ENCODE measurements around the gene PKP1. TPM values are rescaled to one million over a fixed set of nuclear protein-coding genes. Genes with fewer than 3 reads are reported as not detected.
A peak's percentile ranks its signal among the peaks of the same experiment; 100 is the strongest.

The PKP1 gene
- total and polyA plus RNA-seq, 5 donors = 0.02 to 0.22 (median 0.03) TPM; not detected in 2

DNA sequence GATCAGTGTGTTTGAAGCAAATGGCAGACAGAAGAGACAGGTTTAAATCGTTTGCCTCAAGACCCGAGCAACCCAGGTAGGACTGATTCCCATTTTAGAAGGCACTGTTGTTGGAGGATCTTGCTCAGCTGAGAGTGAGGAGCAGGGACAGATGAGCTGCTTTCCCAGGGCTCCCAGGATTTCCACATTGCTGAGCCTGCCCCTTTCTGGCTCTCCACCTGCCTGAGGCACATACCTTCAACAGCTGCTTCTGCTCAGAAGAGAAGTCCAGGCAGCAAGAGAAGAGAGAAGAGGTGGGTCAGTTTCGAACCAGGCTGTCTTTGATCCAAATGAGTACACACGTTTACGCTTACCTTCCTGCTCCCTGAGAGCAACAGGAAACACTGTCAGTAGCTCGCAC is 88.5 kb downstream of the PKP1 start:
- H3K27me3 ChIP-seq (ENCODE audit: control insufficient read depth, insufficient read depth) = no peaks in the 10 kb centered on the region
- H3K27ac ChIP-seq (ENCODE audit: low read length) = peak overlapping the region; percentile 78

DNA sequence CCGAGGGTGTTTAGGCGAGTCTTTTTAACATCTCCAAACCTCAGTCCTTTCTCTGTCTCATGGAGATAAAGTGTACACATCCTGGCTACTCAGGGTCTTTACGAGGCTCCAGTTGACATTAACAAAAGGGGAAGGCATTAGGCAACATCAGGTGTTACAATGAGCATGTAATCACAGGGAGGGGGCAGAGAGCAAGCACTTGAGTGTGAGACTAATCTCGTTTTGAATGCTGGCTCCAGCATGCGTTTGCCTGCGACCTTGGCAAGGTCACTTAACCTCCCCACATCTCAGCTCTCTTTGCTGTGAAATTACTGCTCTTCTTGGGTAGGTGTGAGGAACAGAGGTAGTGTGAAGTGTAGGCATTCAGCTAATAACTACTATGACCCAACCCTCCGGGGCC is 91.1 kb downstream of the PKP1 start:
- ATAC-seq (peak; percentile 1 to 15), DNase-seq (peak in 1 of 3 donors; percentile 59)
- Histone ChIP-seq H3K4me3 (ENCODE audit: low read length) (peak overlapping the region; percentile 49), H3K4me1 (ENCODE audit: control insufficient read depth, insufficient read depth, low read length) (no peaks in the 10 kb centered on the region), H3K27me3 (ENCODE audit: control insufficient read depth, insufficient read depth) (no peaks in the 10 kb centered on the region), H3K27ac (ENCODE audit: low read length) (peak overlapping the region; percentile 95), H3K9me3 (ENCODE audit: control insufficient read depth, low read length) (no peaks in the 10 kb centered on the region)
- 33% methylated on average over 7 of the region's 7 CpGs for WGBS
- intact Hi-C loops (cut with DNase I) = no loop called here

More for the DNA sequence above, 88.5 kb downstream of the PKP1 start:
- H3K9me3 ChIP-seq (ENCODE audit: control insufficient read depth, low read length) = no peaks in the 10 kb centered on the region
- ATAC-seq (no peak), DNase-seq (no peak)
- 55% methylated on average over 6 of the region's 6 CpGs for WGBS
- H3K4me1 ChIP-seq (ENCODE audit: control insufficient read depth, insufficient read depth, low read length) = peaks cover 2% of the 10 kb centered on the region
- no peak overlapping the region for H3K4me3 ChIP-seq (ENCODE audit: low read length)
- intact Hi-C loops (cut with DNase I) = no loop called here

DNA sequence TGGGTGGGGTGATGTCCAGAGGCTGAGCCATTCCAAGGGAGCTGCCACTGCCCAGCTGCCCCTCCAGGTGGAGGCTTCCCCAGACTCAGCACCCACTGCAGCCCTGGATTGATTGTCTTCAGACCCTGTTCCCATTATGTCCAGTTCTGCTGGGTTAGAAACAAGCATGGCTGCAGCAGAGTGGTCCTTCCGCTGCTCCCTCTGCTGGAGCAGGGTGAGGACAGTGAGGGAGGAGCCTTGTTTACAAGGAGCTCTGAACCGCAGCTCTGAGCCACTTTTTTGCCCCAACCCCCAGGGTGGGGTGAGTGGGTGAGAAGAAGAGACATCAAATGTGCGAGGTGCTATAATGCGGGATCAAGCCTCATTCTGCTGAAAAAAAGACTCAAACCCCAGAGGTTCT is 91.9 kb downstream of the PKP1 start:
- H3K9me3 ChIP-seq (ENCODE audit: control insufficient read depth, low read length) = no peaks in the 10 kb centered on the region
- intact Hi-C loops (cut with DNase I) = no loop called here
- H3K27me3 ChIP-seq (ENCODE audit: control insufficient read depth, insufficient read depth) = no peaks in the 10 kb centered on the region
- peak overlapping the region; percentile 95 for H3K27ac ChIP-seq (ENCODE audit: low read length)
- DNase-seq = no peak
- no peaks in the 10 kb centered on the region for H3K4me1 ChIP-seq (ENCODE audit: control insufficient read depth, insufficient read depth, low read length)
- H3K4me3 ChIP-seq (ENCODE audit: low read length) = peak overlapping the region; percentile 49
- 49% methylated on average over 4 of the region's 4 CpGs for WGBS
- no peak for ATAC-seq

DNA sequence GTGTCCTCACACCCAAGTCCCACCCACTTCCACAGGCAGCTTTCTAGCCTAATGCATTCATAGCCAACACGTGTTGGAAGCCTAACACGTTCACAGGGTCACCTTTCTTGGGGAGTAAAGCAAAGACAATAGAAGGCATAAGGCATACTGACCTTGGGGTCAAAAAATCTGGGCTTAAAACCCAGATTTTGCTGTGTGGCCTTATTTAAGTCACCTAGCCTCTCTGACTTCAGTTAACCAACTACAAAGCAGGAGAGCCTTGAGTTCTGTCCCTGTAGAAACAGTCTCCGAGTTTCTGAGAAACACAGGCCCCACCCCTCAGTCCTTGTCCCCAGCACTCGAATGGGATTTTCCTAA is 92.8 kb downstream of the PKP1 start:
- WGBS = 34% methylated on average over 4 of the region's 4 CpGs
- ATAC-seq (no peak), DNase-seq (no peak)
- Histone ChIP-seq H3K4me3 (ENCODE audit: low read length) (peak overlapping the region; percentile 49), H3K27me3 (ENCODE audit: control insufficient read depth, insufficient read depth) (no peaks in the 10 kb centered on the region), H3K27ac (ENCODE audit: low read length) (peak overlapping the region; percentile 95), H3K9me3 (ENCODE audit: control insufficient read depth, low read length) (no peaks in the 10 kb centered on the region), H3K4me1 (ENCODE audit: control insufficient read depth, insufficient read depth, low read length) (no peaks in the 10 kb centered on the region)
- intact Hi-C loops (cut with DNase I) = no loop called here

DNA sequence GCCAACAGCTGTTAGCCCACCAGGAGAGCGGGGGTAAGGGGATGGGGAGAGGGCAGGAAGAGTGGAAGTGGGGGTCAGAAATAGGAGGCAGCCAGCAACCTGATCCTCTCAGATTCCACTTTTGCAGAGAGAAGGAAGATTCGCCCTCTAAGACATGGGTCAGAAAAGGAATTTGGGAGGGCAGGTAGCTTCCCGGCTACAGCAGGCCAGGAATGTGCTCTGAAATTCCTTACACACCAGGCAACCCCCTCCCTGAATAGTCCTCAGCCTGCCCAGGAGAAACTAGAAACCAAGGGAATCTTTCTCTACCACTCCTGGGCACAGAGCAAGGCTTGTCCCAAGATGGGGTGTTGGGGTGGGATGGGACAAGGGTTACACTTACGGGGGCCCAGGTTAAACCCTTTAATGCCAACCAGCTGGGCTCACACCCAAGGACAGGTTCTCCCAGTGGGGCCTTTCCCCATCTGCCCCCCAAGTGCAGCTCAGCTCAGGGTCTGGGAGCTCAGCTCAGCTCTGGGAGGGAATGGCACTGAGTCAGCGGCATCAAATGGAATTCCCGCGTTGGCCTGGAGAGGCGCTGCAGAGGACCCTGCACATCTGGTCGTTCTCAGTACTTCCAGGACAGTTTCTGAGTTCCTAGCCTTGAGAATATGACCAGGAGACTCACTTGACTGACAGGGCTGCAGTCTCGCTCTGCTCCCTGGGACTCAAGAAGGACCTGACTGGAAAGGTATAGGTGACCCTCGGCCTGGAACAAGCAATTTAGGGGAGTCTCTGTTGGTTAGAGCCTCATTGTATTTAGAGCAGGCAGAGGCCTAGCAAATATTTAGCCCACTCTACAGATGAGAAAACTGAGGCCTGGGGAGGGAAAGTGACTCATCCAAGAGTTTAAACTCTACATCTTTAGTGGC is 93.4 kb downstream of the PKP1 start:
- no peaks in the 10 kb centered on the region for H3K27me3 ChIP-seq (ENCODE audit: control insufficient read depth, insufficient read depth)
- intact Hi-C loops (cut with DNase I) = no loop called here
- peak overlapping the region; percentile 49 for H3K4me3 ChIP-seq (ENCODE audit: low read length)
- peak overlapping the region; percentile 95 for H3K27ac ChIP-seq (ENCODE audit: low read length)
- no peaks in the 10 kb centered on the region for H3K9me3 ChIP-seq (ENCODE audit: control insufficient read depth, low read length)
- WGBS = 39% methylated on average over 11 of the region's 11 CpGs
- ATAC-seq = peak in 1 of 2 donors; percentile 5
- peak in 1 of 3 donors; percentile 77 for DNase-seq
- H3K4me1 ChIP-seq (ENCODE audit: control insufficient read depth, insufficient read depth, low read length) = no peaks in the 10 kb centered on the region

DNA sequence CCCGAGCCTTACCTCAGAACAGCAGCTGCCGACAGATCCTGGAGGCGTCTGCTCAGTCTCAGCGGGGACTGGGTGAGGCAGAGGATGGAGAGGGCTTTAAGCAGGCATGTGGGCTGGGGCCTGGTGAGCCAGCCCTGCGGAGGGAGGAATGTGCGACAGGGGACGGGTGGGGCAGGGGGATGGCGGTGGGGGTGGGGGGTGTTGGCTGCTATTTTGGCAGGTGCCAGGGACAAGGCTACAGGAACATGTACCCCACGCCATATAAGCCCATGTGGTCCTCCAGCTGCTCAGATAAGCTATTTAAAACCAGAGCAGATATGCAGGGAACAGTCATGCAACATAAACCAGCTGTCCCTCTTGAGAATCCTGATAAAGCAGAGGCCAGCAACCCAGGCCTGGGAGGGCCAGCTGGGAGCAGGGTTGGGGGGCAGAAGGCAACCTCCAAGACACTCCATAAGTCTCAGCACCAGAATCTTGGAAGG is 94.3 kb downstream of the PKP1 start, which contains the start of gene TNNT2:
Gene TNNT2, minus strand, starts transcription at position 70 of the 482 bp plus-strand sequence. CDS start 4,426 bp downstream, outside the sequence.
- H3K27me3 ChIP-seq (ENCODE audit: control insufficient read depth, insufficient read depth) = no peaks in the 10 kb centered on the region
- H3K4me1 ChIP-seq (ENCODE audit: control insufficient read depth, insufficient read depth, low read length) = no peaks in the 10 kb centered on the region
- WGBS = 33% methylated on average over 9 of the region's 9 CpGs
- peak; percentile 60 to 62 for ATAC-seq
- H3K4me3 ChIP-seq (ENCODE audit: low read length) = peak within 1 kb of the TSS; percentile 49
- no peaks in the 10 kb centered on the region for H3K9me3 ChIP-seq (ENCODE audit: control insufficient read depth, low read length)
- DNase-seq = peak; percentile 61 to 87 (median 77)
- intact Hi-C loops (cut with DNase I) = no loop called here
- peak within 1 kb of the TSS; percentile 97 for H3K27ac ChIP-seq (ENCODE audit: low read length)

DNA sequence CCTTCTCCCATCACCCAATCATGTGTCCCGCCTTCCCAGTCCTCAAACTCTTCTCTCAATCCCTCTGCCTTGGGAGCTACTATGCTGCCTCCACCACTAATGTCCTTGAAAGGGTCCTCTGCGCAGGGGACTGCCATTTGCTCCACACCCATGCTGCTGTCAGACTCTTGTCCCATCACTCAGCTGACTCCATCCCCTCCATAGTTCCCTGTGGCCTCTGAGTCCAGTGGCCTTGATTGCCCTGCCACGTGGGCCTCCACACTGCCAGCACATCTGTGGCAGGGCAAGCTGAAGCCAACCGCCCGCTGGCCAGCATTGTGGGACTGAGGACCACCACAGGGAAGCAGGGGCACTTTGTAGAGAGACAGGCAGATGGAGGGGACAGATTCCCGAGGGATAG is 95.5 kb downstream of the PKP1 start:
- 68% methylated on average over 6 of the region's 6 CpGs for WGBS
- H3K4me1 ChIP-seq (ENCODE audit: control insufficient read depth, insufficient read depth, low read length) = no peaks in the 10 kb centered on the region
- H3K9me3 ChIP-seq (ENCODE audit: control insufficient read depth, low read length) = no peaks in the 10 kb centered on the region
- DNase-seq (peak in 2 of 3 donors; percentile 74 to 81), ATAC-seq (peak; percentile 16 to 54)
- no peak overlapping the region for H3K4me3 ChIP-seq (ENCODE audit: low read length)
- intact Hi-C loops (cut with DNase I) = no loop called here
- no peaks in the 10 kb centered on the region for H3K27me3 ChIP-seq (ENCODE audit: control insufficient read depth, insufficient read depth)
- peak overlapping the region; percentile 97 for H3K27ac ChIP-seq (ENCODE audit: low read length)

DNA sequence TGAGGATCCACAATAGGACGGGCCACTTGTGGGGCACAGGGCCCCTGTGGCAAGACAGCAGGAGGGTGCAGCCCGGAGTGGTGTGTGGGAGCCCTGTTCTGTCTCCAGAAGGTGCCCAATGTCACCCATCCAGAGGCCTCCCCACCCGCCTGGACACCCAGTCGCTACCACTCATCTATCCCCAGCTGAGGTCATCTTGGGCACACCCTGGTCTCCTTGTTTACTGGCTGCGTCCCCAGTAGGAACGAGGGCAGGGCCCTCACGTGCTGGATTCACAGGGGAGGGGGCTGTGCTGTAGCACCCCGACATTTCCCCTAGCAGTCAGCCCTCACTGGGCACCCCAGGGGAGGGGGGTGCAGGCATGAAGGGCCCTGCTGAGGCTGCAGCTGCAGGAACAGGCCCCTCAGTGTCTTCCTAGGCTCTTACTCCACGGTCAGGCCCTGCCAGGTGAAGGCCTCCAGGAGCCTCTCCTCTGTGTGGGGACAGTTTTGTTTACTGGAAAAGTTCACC is 96.5 kb downstream of the PKP1 start:
- intact Hi-C loops (cut with DNase I) = no loop called here
- Histone ChIP-seq H3K27me3 (ENCODE audit: control insufficient read depth, insufficient read depth) (no peaks in the 10 kb centered on the region), H3K4me3 (ENCODE audit: low read length) (no peak overlapping the region), H3K27ac (ENCODE audit: low read length) (peak overlapping the region; percentile 24), H3K9me3 (ENCODE audit: control insufficient read depth, low read length) (no peaks in the 10 kb centered on the region), H3K4me1 (ENCODE audit: control insufficient read depth, insufficient read depth, low read length) (no peaks in the 10 kb centered on the region)
- WGBS = 73% methylated on average over 9 of the region's 9 CpGs
- ATAC-seq = no peak
- peak in 1 of 3 donors; percentile 60 for DNase-seq

DNA sequence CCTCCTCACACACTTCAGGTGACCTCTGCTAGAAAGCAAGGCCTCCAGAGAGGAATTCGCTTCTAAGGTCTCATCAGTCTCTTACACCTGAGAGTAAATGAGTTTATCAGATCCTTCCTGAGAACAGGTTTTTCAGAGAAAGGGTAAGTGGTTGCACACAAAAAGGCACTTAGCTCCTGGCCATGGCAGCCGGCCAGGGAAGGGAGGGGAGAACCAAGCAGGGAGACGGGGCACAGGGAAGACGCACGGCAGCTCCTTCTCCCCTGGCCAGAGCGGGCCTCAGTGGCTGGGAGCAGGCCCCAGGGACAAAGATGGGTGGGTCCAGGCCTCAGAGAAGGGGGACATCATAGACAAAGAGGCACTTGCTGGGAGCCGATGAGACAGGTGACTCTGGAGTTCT is 97.8 kb downstream of the PKP1 start:
- 70% methylated on average over 7 of the region's 7 CpGs for WGBS
- peak in 2 of 3 donors; percentile 55 to 68 for DNase-seq
- ATAC-seq = no peak
- Histone ChIP-seq H3K9me3 (ENCODE audit: control insufficient read depth, low read length) (no peaks in the 10 kb centered on the region), H3K4me3 (ENCODE audit: low read length) (no peak overlapping the region), H3K27ac (ENCODE audit: low read length) (no peak overlapping the region), H3K4me1 (ENCODE audit: control insufficient read depth, insufficient read depth, low read length) (no peaks in the 10 kb centered on the region), H3K27me3 (ENCODE audit: control insufficient read depth, insufficient read depth) (no peaks in the 10 kb centered on the region)
- intact Hi-C loops (cut with DNase I) = no loop called here

Data from right cardiac atrium (tissue), 5 donors.